ENCODE data around the gene LTBP3.

The LTBP3 gene

GRCh38 chr11:65553301-65554001 is 4.7 kb downstream of the LTBP3 start:
- DNase-seq: peak; percentile 68

GRCh38 chr11:65552388-65552951 is 5.7 kb downstream of the LTBP3 start:
- DNase-seq: no peak

DNA sequence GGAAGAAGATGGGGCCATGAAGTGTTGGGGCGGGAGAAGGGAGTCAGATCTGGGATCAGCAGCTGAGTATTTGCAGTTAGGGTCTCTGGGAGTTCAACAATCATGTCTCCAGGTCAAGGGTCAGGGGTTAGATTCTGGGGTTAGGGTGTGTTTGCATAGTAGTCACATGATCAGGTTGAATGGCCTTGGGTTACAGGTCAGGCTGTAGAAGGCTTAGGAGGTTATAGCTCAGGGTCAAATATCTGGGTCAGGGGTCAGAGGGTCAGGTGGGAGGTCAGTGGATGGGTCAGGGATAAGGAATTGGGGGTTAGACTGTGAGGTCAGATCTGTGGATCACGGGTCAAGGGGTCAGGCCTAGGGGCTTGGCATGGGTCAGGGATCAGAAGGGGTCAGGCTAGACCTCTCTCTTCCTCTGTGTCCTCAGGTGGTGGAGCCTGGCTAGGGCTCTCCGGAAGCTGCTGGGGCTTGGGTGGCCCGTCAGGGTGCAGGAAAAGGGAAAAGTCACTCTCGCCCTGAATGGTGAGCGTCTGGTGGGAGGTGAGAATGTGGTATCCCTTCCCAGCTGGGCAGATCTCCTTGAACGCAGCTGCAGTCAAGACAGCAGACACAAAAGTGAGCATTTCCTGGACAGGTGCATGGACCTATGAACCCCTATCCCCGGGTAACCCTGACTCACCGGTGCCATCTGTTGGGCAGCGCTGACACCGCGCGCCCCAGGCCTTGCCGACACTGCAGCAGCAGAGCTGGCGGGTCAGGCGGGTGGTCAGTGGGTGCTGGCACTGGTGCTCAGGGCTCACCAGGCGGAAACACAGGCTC is 6.4 kb downstream of the LTBP3 start:
- DNase-seq: peak; percentile 54

- DNase-seq: no peak
Measured at GRCh38 chr11:65549096-65549495, 9.1 kb downstream of the LTBP3 start.

GRCh38 chr11:65548395-65548794 is 9.8 kb downstream of the LTBP3 start:
- no peak for DNase-seq

DNA sequence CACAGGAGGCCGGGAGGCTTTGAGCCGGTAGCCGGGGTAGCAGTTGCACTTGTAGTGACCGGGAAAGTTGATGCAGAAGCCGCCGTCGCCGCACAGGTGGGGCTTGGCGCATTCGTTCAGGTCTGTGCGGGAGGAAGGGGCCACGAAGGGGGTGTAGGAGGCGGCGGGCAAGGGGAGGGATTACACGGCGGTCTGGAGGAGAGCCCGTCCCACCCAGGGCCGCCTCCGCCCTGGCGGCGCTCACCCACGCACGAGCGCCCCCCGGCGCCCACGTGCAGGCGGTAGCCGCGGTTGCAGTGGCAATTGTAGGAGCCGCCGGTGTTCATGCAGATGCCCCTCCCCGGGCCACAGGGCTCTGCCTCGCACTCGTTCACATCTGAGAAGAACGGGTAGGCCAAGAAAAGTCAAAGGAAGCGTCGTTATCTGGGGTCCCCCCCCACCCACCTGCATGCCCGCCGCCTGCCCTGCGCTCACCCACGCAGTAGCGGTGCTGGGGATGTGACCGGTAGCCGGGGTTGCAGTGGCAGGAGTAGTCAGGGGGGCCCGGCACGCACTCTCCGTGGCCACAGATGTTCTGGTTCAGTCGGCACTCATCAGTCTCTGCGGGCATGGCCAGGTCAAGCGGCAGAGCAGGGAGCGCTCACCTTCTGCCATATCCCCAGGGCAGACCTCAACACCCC is 10.6 kb downstream of the LTBP3 start:
- no peak for DNase-seq

- DNase-seq: peak; percentile 97
Measured at GRCh38 chr11:65546217-65546958, 11.8 kb downstream of the LTBP3 start.

DNA sequence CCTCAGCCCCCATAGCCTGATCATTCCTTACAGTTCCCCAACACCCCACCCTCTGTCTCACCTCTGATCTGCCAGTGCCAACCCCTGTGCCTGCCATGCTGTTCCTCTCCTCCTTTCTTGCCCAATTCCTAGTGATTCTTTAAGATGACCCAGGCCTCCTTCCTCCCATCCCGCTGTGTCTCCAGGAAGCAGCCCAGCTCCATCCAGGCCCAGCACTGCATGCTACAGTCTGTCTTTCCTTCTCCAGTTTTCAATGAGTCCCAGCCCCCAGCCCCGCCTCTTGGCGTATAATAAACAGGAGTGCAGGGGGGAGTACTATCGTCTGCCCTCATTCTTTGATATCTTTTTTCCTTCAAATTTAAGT is 12.3 kb downstream of the LTBP3 start:
- no peak for DNase-seq

DNA sequence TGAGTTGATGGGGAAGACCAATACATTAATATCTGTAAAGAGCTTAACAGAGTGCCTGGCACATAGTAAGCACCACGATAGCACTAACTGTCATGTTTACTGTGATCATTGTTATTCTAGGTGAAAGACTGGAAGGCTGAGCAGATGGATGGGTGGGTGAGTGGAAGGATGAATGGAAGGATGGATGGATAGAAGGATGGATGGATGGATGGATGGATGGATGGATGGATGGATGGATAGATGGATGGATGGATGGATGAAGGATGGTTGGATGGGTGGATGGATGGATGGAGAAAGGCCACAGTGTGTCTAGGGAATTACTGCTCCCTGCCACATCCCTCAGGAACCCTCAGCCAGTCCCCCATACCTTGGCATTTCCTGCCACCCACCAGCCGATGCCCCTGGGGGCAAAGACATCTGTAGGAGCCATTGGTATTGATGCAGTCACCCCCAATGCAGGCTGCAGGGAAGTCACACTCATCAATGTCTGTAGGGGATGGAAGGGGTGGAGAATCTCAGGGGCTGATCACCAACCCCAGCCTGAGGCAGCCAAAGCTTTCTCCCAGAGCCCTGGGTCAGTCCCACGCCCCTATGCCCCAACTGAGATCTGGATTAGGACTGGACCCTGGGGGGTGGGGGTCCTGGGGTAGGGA is 15.3 kb downstream of the LTBP3 start:
- DNase-seq: no peak

- no peak for DNase-seq
Measured at GRCh38 chr11:65541093-65541982, 16.8 kb downstream of the LTBP3 start.

- DNase-seq: peak; percentile 91
Measured at GRCh38 chr11:65540290-65541092, 17.7 kb downstream of the LTBP3 start.

DNA sequence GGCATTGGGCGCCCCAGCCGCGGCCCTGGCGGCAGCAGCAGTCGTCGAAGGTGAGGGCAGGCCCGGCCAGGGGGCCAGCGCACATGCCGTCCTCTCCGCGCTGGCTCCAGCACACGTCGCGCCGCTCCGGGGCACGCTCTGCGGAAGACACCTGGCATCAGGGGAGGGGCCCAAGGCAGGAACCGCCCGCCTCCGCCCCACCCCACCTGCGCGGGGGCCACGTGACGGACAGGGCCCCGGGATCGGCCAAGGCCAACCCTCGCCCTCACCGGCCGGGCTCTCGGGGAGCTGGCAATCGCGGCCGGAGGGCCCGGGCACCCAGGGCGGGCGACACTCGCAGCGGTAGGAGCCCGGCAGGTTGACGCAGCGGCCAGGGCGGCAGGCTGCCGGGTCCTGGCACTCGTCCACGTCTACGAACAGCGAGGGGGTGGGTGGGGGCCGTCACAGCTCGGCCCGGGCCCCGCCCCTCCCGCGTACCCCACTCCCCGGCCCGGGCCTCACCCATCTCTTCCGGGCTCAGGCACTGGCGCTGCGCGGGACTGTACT is 18.3 kb downstream of the LTBP3 start:
- no peak for DNase-seq

GRCh38 chr11:65538915-65539743 is 19.0 kb downstream of the LTBP3 start:
- no peak for DNase-seq

DNA sequence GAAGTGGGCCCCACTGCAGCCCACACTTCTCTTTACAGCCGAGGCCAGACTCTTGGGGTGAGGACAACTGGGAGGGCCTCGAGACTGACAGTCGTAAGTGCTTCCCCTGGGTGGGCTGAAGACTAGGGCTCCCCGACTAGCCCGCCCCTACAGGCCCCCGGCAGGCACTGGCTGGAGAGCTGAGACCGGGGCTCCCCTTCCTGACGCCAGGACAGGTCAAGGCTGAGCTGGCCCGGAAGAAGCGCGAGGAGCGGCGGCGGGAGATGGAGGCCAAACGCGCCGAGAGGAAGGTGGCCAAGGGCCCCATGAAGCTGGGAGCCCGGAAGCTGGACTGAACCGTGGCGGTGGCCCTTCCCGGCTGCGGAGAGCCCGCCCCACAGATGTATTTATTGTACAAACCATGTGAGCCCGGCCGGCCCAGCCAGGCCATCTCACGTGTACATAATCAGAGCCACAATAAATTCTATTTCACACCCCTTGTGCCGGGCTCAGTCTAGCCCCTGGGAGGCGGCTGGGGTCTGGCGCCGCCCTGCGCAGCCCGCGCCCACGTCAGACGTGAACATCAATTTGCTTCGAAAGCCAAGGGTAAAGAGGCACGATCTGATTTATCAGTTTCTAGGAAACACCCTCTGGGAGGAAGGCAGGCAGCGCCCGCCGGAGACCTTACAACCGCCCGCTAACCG is 19.8 kb downstream of the LTBP3 start:
- DNase-seq: no peak

DNA sequence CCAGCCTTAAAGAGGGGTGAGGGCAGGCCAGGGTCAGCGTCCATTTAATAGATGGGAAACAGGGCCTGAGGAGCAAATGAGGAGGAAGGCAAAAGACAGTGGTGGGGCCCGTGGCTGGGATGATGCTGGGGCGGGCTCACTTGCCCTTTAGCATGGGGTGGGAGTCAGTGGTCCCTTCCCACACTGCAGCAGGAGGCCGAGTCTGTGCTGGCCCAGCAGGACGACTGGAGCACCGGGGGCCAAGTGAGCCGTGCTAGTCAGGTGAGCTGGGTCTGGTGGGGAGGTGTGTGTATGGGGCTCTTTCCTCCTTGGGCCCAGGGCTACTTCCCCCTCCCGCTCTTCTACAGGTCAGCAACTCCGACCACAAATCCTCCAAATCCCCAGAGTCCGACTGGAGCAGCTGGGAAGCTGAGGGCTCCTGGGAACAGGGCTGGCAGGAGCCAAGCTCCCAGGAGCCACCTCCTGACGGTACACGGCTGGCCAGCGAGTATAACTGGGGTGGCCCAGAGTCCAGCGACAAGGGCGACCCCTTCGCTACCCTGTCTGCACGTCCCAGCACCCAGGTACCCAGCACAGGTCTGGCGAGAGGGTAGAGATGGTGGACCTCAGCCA is 20.4 kb downstream of the LTBP3 start:
- DNase-seq: no peak

- no peak for DNase-seq
Measured at GRCh38 chr11:65537296-65537597, 20.9 kb downstream of the LTBP3 start.

GRCh38 chr11:65536412-65537295 is 21.5 kb downstream of the LTBP3 start:
- DNase-seq: no peak
